Trophoblast cell (in vitro differentiated cells and primary cell): ENCODE results near the gene FAP.

ENCODE experiments used
- DNase-seq, 2 donors: peaks; one replicate each; pipeline ENCODE4 v3.0.0-alpha.2; 2016
- H2AFZ ChIP-seq: 2 replicates; pipeline ENCODE4 v1.6.1; 2013; ENCODE audit warnings: low read length, moderate library complexity, mild to moderate bottlenecking; ENCODE audit not compliant: insufficient read depth, poor library complexity
- H2AK5ac ChIP-seq: 2 replicates; pipeline ENCODE4 v1.6.1; 2013; ENCODE audit warnings: mild to moderate bottlenecking, low read length
- H2BK120ac ChIP-seq: 2 replicates; pipeline ENCODE4 v1.6.1; 2013; ENCODE audit warnings: low read length, mild to moderate bottlenecking, moderate library complexity; ENCODE audit not compliant: insufficient read depth, poor library complexity
- H2BK12ac ChIP-seq: 2 replicates; pipeline ENCODE4 v1.6.1; 2013; ENCODE audit warnings: mild to moderate bottlenecking, low read length, moderate library complexity
- H2BK5ac ChIP-seq: 2 replicates; pipeline ENCODE4 v1.6.1; 2013; ENCODE audit warnings: low read length, low read depth, moderate library complexity, mild to moderate bottlenecking; ENCODE audit not compliant: poor library complexity
- H3K14ac ChIP-seq: 2 replicates; pipeline ENCODE4 v1.6.1; 2013; ENCODE audit warnings: mild to moderate bottlenecking, low read length
- H3K18ac ChIP-seq: 2 replicates; pipeline ENCODE4 v1.6.1; 2013; ENCODE audit warnings: mild to moderate bottlenecking, low read length
- H3K23ac ChIP-seq: 2 replicates; pipeline ENCODE4 v1.6.1; 2013; ENCODE audit warnings: low read length
- H3K27ac ChIP-seq: 2 replicates; pipeline ENCODE4 v1.5.1; 2013; ENCODE audit warnings: low read depth, mild to moderate bottlenecking, inconsistent platforms, low read length, moderate library complexity
- H3K27me3 ChIP-seq: 2 replicates; pipeline ENCODE4 v1.6.1; 2013; ENCODE audit warnings: inconsistent platforms, mild to moderate bottlenecking, low read length, moderate library complexity; ENCODE audit not compliant: insufficient read depth
- H3K36me3 ChIP-seq, 2 experiments: 1 replicate in 1 of 2; 2 replicates in 1 of 2; pipeline ENCODE4 v1.6.1; 2013; ENCODE audit warnings: low read length in 2 of 2, mild to moderate bottlenecking in 2 of 2, moderate library complexity in 1 of 2; ENCODE audit not compliant: insufficient read depth in 2 of 2, control insufficient read depth in 1 of 2
- H3K4ac ChIP-seq: 2 replicates; pipeline ENCODE4 v1.6.1; 2013; ENCODE audit warnings: low read depth, mild to moderate bottlenecking, low read length, moderate library complexity
- H3K4me1 ChIP-seq, 2 experiments: 1 replicate in 1 of 2; 2 replicates in 1 of 2; pipeline ENCODE4 v1.6.1; 2013; ENCODE audit warnings: low read length in 2 of 2, mild to moderate bottlenecking in 2 of 2, moderate library complexity in 1 of 2; ENCODE audit not compliant: insufficient read depth in 2 of 2, control insufficient read depth in 1 of 2
- H3K4me2 ChIP-seq: 2 replicates; pipeline ENCODE4 v1.6.1; 2013; ENCODE audit warnings: inconsistent platforms, mild to moderate bottlenecking, low read length, moderate library complexity
- H3K4me3 ChIP-seq: 2 replicates; pipeline ENCODE4 v1.5.1; 2013; ENCODE audit warnings: mild to moderate bottlenecking, low read depth, low read length, inconsistent platforms
- H3K79me1 ChIP-seq: one replicate; pipeline ENCODE4 v1.6.1; 2013; ENCODE audit warnings: low read length
- H3K79me2 ChIP-seq: 2 replicates; pipeline ENCODE4 v1.6.1; 2013; ENCODE audit warnings: low read length, mild to moderate bottlenecking; ENCODE audit not compliant: control insufficient read depth, insufficient read depth, poor library complexity
- H3K9ac ChIP-seq: 2 replicates; pipeline ENCODE4 v1.6.1; 2013; ENCODE audit warnings: mild to moderate bottlenecking, low read length
- H3K9me3 ChIP-seq: 2 replicates; pipeline ENCODE4 v1.6.1; 2013; ENCODE audit warnings: low read depth, mild to moderate bottlenecking, control low read depth, inconsistent platforms, low read length; ENCODE audit not compliant: insufficient read depth
- H4K12ac ChIP-seq: 2 replicates; pipeline ENCODE4 v1.6.1; 2013; ENCODE audit warnings: low read depth, mild to moderate bottlenecking, low read length, moderate library complexity
- H4K8ac ChIP-seq: 2 replicates; pipeline ENCODE4 v1.6.1; 2013; ENCODE audit warnings: low read depth, mild to moderate bottlenecking, low read length, moderate library complexity
- H4K91ac ChIP-seq: one replicate; pipeline ENCODE4 v1.6.1; 2013; ENCODE audit warnings: low read depth, mild to moderate bottlenecking, low read length, moderate library complexity
- WGBS: extraction: QIAGEN DNeasy Blood & Tissue Kit; methylation state at CpG from one replicate; pipeline ENCODE4 v1.1.7; 2013; ENCODE audit warnings: missing lambda C conversion rate; ENCODE audit not compliant: insufficient read length, insufficient coverage; ENCODE audit errors: extremely low coverage; 5-methylcytosine and 5-hydroxymethylcytosine counted together

FAP gene

DNA sequence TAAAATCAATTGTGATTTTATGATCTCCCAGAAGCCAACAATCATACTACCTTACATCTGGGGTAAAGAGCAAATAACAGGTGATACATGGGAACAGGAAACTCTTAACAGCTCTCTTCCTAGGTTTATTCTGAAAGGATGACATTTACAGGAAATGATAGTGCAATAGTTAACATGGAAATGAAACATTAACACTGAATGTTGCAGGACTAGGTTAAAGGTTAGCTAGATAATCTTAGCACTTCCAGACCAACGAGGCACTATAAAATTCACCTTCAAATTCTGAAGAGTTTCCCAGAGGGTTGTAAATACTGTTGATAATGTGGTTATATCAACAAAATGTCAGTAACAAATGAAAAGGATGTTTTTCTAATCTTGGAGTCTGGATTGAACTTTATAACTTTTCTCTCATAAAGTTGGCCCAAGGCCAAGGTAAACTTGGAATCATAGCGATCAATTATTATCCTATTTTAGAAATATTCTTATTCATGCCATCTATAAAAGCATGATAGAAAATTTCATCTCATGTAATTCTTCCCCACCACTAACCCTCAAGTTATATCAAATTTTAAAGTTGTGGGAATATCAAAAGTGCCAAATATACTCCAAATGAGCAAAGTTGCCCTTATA is 58.3 kb downstream of the FAP start:
- H3K79me1 ChIP-seq: no peaks in the 10 kb centered on the region
- H3K4me3 ChIP-seq: no peak overlapping the region
- H4K8ac ChIP-seq: no peak overlapping the region
- no peak overlapping the region for H3K9ac ChIP-seq
- H3K14ac ChIP-seq: no peak overlapping the region
- H3K27ac ChIP-seq: no peak overlapping the region
- no peak overlapping the region for H4K91ac ChIP-seq
- H3K4me2 ChIP-seq: no peak overlapping the region
- no peak overlapping the region for H3K18ac ChIP-seq
- H2BK5ac ChIP-seq: no peak overlapping the region
- no peaks in the 10 kb centered on the region for H3K27me3 ChIP-seq
- DNase-seq: no peak
- no peak overlapping the region for H3K23ac ChIP-seq
- H2BK12ac ChIP-seq: no peak overlapping the region
- WGBS: no CpG with 5 or more reads among the region's 2 CpGs
- no peak overlapping the region for H2BK120ac ChIP-seq
- H3K36me3 ChIP-seq: no peaks in the 10 kb centered on the region
- H4K12ac ChIP-seq: no peak overlapping the region
- no peak overlapping the region for H3K4ac ChIP-seq
- no peak overlapping the region for H2AFZ ChIP-seq
- no peaks in the 10 kb centered on the region for H3K79me2 ChIP-seq
- no peaks in the 10 kb centered on the region for H3K4me1 ChIP-seq
- no peaks in the 10 kb centered on the region for H3K9me3 ChIP-seq
- no peak overlapping the region for H2AK5ac ChIP-seq

DNA sequence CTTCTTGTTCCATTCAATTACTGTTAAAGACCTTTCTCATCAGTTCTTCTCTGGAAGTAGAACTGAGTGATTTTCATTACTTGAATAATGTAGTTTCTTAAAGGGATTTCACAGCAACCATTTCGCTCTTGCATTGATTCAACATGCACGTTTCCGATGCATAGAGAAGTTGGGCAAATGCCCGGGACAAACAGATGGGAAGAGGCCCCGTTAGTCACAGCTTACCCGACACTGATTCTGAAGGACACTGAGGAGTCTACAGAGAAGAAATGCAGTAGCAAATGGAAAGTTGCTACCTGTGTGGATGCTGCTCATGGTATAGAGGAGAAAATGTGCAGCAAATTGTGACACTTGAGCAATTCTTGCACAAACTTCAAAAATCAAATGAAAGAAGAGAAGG is 58.9 kb downstream of the FAP start:
- H3K4me1 ChIP-seq: no peaks in the 10 kb centered on the region
- H3K79me2 ChIP-seq: no peaks in the 10 kb centered on the region
- DNase-seq: no peak
- no peak overlapping the region for H2AFZ ChIP-seq
- H4K91ac ChIP-seq: no peak overlapping the region
- H3K27me3 ChIP-seq: no peaks in the 10 kb centered on the region
- no peaks in the 10 kb centered on the region for H3K9me3 ChIP-seq
- no peak overlapping the region for H3K4me2 ChIP-seq
- WGBS: no CpG with 5 or more reads among the region's 6 CpGs
- no peak overlapping the region for H3K18ac ChIP-seq
- H3K14ac ChIP-seq: no peak overlapping the region
- no peak overlapping the region for H3K4ac ChIP-seq
- no peak overlapping the region for H4K12ac ChIP-seq
- no peak overlapping the region for H2AK5ac ChIP-seq
- H3K27ac ChIP-seq: no peak overlapping the region
- no peak overlapping the region for H3K4me3 ChIP-seq
- no peak overlapping the region for H4K8ac ChIP-seq
- H2BK12ac ChIP-seq: no peak overlapping the region
- no peak overlapping the region for H2BK120ac ChIP-seq
- no peak overlapping the region for H2BK5ac ChIP-seq
- H3K36me3 ChIP-seq: no peaks in the 10 kb centered on the region
- no peaks in the 10 kb centered on the region for H3K79me1 ChIP-seq
- no peak overlapping the region for H3K23ac ChIP-seq
- no peak overlapping the region for H3K9ac ChIP-seq

DNA sequence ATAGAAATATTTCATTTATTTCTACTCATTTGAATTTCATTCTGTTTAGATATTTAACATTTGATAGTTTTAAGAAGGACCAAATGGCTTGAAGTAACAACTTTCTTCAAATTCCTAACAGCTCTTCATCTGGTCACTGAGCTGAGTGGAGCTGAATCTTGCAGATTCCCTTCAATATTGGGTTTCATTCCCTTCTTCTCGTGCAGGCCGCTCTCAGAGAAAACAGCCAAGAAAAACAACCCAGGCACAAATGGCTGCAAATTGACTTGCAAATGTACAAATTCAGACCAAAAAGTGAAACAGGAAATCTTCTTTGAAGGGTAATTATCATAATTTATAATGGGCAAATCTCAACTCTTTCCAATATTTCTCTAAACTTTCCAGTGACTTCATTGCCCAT is 60.9 kb downstream of the FAP start:
- Histone ChIP-seq H3K27ac (no peak overlapping the region), H3K4me1 (no peaks in the 10 kb centered on the region), H2BK120ac (no peak overlapping the region), H3K23ac (no peak overlapping the region), H3K9me3 (no peaks in the 10 kb centered on the region), H3K79me1 (no peaks in the 10 kb centered on the region), H3K4ac (no peak overlapping the region), H2BK5ac (no peak overlapping the region), H3K18ac (no peak overlapping the region), H2AK5ac (no peak overlapping the region), H4K8ac (no peak overlapping the region), H4K91ac (no peak overlapping the region), H3K9ac (no peak overlapping the region), H2AFZ (no peak overlapping the region), H3K14ac (no peak overlapping the region), H3K27me3 (no peaks in the 10 kb centered on the region), H4K12ac (no peak overlapping the region), H2BK12ac (no peak overlapping the region), H3K36me3 (no peaks in the 10 kb centered on the region), H3K79me2 (no peaks in the 10 kb centered on the region), H3K4me2 (no peak overlapping the region), H3K4me3 (no peak overlapping the region)
- no peak for DNase-seq
- no CpG with 5 or more reads among the region's 2 CpGs for WGBS

DNA sequence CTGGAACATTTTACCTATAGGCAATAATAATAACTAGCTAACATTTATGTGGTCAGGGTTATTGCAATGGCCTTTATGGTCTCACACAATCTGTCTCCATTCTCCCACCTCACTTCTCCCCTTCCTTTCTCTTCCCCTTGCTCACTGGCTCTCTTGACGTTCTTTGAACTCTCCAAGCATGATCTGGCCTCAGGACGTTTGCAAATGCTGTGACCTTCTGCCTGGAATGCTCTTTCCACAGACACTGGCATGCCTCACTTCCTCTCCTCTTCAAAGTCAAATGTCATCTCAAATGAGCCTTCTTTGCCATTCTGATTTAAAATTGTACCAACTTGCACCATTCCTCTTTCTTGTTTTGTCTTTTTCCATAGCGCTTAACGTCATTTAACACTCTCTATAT is 65.9 kb downstream of the FAP start:
- no peak overlapping the region for H3K23ac ChIP-seq
- 100% methylated on average over 2 of the region's 4 CpGs for WGBS
- no peaks in the 10 kb centered on the region for H3K4me1 ChIP-seq

More for the DNA sequence above, 65.9 kb downstream of the FAP start:
- Histone ChIP-seq H3K14ac (no peak overlapping the region), H2AK5ac (no peak overlapping the region), H3K4me2 (no peak overlapping the region), H2AFZ (no peak overlapping the region), H3K4ac (no peak overlapping the region), H3K79me2 (no peaks in the 10 kb centered on the region), H3K27ac (no peak overlapping the region), H3K9ac (no peak overlapping the region), H3K79me1 (no peaks in the 10 kb centered on the region), H3K9me3 (no peaks in the 10 kb centered on the region), H3K27me3 (no peaks in the 10 kb centered on the region), H4K12ac (no peak overlapping the region), H3K18ac (no peak overlapping the region), H2BK120ac (no peak overlapping the region), H3K36me3 (no peaks in the 10 kb centered on the region), H3K4me3 (no peak overlapping the region), H2BK5ac (no peak overlapping the region), H4K8ac (no peak overlapping the region), H4K91ac (no peak overlapping the region), H2BK12ac (no peak overlapping the region)
- peak; percentile 59 to 79 for DNase-seq
